ENCODE results near the gene TAF3.

The TAF3 gene

DNA sequence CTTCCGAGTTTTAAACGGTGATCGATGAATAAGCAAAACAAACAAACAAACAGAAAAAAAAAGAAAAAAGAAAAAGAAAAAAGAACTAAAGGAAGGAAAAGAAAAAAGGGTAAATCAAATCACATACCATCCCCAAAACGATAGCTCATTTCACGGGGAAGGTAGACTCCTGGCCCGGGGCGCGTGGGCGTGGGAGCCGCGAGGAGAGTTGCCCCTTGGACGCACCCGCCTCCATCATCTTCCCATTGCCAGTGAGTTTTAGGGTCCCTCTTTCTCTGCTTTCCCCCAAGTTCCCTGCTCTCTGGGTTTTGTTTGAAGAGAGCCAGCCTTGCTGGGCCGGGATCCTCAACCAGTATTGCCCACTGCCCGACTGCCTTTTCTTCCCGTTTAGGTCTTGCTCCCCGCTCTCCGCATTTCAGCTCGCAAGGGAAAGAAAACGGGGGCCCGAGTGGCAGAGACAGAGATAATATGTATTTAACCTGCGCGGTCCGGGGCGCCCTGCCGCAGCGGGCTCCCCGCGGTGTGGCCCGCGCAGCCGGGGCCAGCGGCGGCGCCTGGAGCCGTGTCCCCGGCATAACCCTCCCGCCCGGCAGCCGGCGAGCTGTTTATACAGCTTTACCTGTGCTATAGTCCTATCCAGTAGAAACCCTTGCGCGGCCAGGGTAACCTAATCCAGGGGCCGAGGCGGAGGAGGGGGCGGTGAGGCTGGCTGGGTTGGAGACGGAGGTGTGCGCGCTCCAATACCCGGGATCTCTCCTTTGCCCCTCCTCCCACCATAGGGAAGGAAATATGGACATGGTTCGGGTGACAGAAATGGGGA, 230.9 kb downstream of the TAF3 start:
- no peak for DNase-seq

DNA sequence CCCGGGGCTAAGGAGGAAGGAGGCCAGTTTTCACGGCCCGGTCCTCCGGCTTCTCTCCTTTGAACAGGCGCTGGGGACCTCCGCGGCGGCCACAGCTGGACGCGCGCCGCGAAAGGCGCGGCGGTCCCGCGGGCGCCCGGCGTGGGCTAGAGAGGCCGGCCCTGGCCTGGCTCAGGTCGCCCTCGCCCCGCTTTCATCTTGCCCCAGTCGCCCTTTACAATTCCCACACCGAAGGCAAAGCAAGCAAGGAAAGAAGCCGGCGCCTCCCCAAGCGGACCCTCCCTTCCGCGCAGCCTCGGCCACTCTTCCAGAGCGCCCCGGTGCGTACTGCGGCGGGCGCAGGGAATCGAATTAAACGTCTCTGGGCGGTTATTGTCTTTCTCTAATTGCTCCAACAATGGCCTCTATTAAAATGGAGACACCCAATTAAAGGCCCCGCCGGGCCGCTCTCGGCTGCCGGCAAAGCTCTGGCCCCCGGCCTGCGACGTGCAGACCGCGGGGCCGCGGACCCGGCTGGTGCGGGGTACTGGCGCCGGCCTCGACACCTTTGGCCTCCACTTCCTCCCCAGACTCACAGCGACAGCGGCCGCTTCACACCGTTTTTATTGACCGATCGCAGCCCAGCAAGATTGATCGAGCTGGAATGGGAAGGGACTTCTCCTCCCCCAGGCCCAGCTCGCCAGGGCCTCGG, 231.7 kb downstream of the TAF3 start:
- DNase-seq: no peak

DNA sequence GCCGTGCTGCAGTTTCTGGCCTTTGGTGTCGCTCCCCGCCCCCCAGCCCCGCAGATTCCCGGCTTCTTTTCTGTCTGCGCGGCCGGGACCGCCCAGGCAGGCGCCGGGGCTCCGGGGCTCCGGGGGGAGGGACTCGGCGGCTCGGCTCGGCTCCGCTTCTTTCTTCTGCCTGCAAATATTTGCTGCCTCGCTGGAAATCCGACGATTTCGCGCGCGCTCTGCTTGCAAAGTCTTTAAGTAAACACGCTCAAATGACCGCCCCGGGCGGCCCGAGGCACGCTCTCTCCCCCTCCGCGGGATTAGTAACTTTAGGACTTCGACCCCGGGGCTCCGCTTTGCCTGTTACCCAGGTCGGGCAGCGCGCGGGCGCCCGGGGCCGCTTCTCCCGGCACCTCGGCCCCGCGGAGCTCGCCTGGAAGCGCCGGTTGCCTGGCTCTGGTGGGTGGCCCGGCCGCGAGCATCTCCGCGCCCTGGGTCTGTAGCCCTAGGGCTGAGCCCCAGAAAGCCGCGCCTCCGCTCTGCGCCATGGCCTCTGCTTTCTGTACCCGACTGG, 232.3 kb downstream of the TAF3 start:
- no peak for DNase-seq

DNA sequence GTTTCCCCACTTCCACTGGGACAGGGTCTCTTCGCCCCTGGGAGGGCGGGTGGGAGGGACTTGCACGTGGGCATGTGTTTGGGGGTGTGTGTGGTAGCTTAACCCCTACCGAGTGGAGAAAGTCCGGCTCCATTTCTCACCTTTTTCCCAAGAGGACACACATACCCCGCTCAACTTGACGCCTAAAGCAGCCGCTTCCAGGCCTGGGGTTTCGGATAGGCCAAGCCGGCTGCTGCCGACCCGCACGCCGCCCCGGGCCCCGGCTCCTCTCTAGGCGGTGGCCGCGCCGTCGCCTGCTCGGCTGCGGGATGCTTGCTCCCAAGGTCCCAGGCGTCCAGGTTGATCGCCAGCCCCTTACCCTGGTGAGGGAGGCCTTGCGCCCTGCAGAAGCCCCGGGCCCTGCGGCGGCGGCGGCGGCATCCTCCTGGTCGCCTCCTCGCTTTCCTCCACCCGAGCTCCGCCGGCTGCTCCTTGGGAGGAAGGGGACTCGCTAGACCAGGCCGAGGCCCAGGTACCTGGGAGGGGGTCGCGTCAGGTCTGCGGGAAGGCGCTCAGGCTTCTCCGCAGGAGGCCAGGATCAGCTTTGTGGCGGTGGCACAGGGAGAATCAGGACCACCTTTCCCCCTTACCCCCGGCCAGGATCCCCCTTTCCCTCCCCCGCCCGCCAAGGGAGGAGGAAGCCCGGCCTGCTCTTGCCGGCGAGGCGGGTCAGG, 233.0 kb downstream of the TAF3 start:
- DNase-seq: no peak

DNA sequence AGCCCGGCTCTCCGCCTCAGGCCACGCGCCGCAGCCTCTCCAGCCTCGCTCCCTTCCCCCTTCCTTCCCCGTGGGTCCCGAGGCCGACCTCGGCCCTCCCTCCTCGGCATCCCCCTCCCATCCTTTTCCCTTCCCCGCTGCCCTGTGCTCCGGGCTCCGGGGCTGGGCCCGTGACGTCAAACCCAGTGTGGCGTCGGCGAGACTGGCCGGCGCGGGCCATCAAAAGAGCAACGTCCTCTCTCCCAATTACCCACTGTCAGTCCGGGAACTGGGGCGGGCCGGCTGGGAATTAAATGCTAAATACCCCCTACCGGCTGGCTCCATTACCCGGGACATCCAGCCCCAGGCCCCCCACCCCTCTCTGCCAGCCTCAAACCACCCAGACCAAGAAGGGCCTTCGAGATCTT, 233.5 kb downstream of the TAF3 start:
- DNase-seq: no peak

DNA sequence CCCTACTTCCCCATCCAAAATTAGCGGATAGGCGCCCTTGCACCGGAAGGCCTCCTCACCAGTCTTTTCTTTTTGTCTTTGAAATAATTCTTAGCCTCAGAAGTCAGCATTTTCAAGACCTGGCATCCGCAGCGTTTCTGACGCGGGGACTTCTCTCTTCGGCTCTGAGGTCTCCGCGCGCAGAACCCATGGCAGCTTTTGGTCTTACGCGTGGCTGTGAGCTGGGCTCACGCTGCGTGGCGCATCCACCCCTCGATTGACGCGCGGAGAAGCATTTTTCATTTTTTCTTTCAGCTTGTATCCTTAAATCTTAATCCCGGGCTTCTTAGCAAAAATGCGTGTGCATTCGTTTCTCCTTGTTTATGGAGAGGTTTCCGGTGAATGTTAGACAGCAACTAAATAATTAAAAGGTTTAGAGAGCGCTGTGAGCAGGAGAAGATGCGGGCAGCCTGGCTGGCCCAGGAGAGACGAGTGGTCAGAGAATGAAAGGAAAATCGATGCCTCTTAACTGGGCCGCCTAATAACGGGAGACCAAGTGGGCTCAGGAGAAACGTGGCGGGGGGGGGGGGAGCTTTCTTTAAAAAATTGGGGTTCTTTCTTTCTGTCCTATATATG, 234.1 kb downstream of the TAF3 start:
- no peak for DNase-seq

DNA sequence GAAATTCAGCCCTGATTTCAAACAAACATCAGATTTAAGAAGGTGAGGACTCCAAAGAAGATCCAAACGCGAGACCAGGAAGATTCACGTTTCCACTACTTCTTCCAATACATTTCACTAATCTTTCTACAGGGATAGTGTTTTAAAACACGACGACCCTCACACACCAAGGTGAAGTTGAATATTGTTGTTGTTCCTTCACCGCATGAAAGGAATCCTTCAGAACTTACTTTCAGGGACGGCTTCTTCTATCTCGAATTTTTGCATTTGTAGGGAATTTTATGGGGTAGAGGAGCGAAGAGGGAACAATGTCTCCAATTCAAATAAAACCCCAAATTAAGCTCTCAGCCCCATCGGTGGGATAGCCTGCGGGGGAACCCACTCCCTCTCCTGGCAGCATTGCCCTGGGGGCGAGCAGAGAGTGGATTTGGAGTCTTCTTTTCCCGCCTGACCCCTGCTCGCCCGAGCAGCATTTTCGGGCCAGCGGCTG, 234.7 kb downstream of the TAF3 start:
- no peak for DNase-seq

DNA sequence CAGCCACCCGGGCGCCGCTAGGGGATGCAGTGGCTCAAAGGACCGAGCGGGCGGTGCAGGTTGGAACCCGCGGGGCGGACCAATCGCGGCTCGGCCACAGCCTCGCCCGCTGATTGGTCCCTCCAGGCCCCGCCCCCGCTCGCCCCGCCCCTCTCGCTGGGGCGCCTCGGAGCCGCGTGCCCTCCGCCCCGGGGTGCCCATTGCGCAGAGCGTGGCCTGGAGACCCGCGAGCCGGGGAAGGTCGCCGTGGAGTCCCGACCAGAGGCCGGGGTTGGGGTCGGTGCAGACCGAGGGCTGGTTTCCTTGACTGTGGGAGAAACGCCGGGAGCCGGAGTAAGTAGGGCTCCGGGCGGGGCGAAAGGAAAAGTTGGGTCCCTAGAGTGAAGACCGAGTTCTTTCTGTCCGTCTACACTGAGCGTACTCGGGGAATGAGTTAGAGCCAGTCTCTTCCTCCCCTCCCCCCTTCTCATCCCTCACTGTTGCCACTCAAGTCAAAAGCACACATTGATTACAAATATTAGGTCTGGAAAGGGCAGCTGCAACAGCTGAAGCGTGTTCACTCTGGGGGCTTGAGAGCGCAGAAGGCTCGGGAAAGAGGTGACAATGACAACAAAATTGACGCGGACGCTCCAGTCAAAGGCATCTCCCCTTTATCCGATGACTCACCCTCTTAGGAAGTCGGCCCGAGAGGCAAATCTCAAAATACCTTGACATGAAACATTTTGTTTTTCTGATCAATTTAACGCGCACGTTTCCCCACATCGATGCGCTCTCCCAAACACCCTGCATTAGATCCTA, 235.3 kb downstream of the TAF3 start:
- DNase-seq: no peak

DNA sequence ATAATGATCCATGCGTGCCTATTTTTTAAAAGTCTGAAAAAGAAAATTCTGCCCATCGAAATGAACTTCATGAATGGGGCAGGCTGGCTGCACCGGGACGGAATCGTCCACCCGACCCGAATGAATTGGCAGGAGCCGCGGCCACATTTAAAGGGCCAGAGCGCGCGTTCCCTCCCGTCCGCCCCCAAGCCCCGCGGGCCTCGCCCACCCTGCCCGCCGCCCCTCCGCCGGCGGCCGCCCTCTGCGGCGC, 235.9 kb downstream of the TAF3 start:
- no peak for DNase-seq

DNA sequence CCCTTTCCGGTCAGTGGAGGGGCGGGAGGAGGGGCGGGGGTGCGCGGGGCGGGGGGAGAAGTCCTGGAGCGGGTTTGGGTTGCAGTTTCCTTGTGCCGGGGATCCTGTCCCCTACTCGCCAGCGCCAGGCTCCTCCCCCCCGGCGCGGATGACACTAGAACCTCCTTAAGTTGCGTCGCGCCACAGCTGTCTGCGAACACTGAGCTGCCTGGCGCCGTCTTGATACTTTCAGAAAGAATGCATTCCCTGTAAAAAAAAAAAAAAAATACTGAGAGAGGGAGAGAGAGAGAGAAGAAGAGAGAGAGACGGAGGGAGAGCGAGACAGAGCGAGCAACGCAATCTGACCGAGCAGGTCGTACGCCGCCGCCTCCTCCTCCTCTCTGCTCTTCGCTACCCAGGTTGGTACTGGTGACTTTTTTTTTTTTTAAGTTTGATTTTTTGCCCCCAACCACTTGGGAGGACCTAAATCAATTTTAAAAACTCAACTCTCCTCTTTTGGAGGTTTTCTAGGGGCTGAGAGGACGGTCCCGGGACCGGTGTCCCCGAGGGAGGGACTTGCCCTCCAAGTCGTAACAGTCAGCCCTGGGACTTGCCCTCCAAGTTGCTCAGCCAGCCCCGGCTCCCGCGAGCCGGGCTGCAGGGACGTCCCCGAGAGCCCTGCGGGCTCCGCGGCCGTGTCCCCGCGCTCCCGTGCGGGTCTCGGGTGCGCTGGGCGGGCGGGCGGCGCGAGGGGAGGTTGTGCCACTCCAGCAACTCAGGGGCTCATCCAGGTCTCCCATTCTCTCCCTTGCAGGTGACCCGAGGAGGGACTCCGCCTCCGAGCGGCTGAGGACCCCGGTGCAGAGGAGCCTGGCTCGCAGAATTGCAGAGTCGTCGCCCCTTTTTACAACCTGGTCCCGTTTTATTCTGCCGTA, 236.4 kb downstream of the TAF3 start, which contains the start of gene GATA3:
Gene GATA3 (plus strand): TSS at position 195 of the 914 bp plus-strand sequence. CDS start 968 bp downstream, outside the sequence.
- DNase-seq: no peak

DNA sequence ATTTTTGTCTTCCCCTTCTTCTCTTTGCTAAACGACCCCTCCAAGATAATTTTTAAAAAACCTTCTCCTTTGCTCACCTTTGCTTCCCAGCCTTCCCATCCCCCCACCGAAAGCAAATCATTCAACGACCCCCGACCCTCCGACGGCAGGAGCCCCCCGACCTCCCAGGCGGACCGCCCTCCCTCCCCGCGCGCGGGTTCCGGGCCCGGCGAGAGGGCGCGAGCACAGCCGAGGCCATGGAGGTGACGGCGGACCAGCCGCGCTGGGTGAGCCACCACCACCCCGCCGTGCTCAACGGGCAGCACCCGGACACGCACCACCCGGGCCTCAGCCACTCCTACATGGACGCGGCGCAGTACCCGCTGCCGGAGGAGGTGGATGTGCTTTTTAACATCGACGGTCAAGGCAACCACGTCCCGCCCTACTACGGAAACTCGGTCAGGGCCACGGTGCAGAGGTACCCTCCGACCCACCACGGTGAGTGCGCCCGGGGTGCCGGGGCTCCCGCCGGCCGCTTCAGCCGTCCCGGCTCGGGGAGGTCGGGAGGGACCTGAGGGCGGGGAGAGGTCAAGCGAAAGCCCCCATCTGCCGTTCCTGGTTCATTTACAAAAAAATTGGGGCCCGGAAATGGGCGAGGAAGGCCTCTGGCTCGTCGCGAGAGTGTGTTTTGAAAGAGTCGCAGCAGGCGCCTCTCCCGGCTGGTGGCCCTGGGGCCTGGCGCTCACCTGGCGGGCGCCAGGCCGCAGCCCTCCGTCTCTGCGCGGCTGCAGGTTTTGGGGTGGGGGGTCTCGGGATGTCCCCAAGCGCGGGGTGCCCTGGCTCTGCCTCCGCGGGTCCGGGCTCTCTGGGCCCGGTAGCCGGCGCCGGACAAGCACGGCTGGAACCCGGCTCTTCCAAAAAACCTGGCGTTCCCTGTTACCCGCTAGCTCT, 237.4 kb downstream of the TAF3 start:
- DNase-seq: no peak

DNA sequence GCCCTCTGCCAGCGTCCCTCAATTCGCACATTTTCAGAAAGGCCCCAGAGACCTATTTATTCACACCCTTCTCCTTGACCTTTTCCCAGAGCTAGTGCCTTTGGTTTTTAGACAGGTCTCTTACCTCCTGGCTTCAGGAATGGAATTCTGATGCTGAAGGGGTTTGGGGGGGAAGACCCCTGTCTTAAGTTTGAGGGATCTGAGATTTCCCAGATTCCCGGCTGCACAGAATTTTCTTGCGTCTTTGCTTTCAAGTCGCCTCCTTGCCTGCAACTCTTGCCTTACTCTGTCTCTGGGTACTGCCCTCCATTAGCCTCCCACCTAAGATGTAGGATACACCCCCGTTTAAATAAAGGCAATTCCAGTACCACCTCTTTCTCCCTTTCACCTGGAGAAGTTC, 238.1 kb downstream of the TAF3 start:
- DNase-seq: no peak

DNA sequence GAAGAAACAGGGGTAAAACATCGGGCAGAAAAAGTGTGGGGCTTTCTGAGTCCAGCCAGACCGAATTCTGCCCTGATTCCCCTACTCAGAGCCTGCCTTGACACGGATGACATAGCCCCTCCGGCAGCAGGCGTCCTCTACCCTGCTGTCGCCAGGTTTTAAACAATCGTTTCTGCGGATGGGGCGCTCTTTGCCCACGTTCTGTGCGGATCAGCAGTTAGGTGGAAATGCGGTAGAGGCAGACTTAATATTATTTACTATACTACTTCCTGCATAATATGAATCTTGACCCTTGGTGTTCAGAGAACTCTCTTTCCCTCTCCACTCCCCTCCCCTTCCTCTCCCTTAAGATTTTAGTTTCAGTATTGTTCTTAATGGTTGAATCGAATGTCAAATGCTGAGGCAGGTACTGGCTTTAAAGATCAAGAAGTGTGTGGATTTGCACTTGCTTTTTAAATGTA, 238.6 kb downstream of the TAF3 start:
- no peak for DNase-seq

DNA sequence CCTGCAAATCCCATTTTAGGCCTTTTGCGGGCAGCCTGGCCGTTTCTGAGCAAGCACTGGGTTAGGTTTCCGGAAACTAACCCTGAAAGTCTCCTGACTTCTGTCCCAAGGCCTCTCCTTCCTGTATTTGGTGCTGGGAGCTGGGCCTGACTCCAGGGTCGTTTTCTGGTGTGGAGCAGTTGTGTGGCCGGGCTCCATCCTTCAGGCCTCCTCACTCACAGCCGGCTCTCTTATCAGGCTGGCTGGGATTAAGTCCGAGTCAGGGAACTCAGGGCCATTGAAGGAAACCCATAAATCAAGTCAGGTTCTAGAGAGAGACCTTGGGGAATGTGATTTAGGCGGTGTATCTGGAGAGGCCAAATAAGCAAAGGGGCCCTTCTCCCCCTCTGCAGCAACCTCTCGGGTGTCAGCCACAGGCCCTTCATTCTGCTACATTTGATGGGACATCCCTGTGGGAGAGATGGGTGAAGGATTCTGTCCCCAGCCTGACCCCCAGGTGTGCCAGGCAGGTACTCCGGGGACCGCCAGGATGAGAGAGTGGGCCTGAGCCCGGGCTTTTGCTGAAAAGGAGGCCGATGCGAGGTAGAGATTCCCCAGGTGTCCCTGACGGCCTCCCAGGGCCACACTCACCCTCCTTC, 239.4 kb downstream of the TAF3 start:
- DNase-seq: no peak

DNA sequence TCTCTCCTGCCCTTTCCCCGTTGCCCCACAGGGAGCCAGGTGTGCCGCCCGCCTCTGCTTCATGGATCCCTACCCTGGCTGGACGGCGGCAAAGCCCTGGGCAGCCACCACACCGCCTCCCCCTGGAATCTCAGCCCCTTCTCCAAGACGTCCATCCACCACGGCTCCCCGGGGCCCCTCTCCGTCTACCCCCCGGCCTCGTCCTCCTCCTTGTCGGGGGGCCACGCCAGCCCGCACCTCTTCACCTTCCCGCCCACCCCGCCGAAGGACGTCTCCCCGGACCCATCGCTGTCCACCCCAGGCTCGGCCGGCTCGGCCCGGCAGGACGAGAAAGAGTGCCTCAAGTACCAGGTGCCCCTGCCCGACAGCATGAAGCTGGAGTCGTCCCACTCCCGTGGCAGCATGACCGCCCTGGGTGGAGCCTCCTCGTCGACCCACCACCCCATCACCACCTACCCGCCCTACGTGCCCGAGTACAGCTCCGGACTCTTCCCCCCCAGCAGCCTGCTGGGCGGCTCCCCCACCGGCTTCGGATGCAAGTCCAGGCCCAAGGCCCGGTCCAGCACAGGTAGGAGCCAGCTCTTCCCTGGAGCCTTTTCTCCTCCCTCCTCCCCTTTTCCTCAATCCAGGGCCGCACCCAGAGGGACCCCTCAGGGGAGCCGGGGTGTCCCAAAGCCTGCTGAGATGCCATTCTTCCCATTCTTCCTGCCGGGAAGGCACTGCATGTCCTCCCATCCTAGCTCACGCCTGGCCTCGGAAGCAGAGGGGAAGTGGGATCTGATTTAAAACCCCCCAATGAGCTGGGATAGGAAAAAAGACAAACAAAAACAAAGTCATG, 240.2 kb downstream of the TAF3 start:
- no peak for DNase-seq

DNA sequence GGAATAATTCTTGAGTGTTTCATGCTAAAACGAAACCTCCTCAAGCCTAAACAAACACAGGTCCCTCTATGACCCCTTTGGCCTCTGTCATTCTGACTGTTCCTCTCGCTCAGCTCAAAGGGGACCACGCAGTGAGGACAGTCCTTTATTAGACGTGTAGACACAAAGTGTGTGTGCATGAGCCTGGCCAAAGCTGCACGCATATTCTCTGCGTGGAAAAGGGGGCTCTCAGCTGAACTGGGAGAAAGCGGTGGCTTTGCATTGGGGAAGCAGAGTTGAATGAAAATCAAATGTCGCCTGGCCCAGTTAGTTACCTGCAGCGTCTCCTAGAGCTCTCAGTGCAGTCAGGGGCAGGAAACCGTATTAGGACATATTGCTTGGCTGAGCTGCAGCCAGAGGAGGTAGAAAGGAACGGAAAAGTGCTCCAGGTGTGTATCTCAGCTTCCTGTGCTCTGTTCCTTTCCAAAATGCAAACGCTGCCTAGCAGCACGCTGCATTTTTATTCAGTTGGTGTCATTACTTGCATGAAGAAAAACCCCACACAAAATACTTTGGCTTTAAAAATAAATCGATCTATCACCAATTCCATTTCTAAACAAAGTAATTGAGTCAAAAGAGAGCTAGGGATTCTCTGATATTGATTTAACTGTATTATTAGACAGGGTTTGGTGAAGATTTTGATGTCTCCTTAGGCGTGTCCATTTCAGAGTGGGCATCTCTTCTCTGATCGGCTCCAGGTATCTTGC, 241.1 kb downstream of the TAF3 start:
- DNase-seq: no peak

DNA sequence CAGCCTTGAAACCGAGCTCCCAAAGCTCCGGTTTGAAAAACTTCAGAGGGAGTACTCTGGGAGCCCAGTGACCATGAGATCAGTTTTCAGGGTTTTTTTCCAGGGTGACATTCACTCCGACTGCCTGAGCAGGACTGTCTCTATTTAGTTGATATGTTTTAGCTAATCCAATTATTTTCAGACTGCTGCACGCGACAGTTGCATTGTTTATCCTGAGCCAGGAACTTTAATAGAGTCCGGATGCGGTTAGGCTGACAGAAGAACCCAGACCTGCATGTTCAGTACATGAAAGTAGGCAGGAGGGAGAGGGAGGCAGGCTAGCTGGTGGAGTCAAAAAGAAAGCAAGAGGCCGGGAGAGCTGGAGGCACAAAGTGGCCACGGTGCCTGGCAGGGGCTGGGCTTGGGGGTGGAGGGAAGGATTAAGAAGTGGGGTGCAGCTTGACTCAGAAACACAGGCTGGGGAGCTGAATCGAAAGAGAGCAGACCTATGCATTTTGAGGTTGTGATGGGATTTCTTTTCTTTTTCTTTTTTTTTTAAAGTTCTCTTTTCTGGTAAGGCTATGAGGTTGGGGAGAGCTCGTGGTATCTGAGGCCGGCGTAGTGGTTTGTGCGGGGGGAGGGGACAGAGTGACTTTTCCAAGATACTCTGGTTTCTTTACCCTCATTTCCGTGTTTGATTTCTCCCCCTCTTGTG, 241.9 kb downstream of the TAF3 start:
- no peak for DNase-seq
